ENCODE results near the gene ATG4B. TPM values are rescaled to one million over a fixed set of nuclear protein-coding genes. Genes with fewer than 3 reads are reported as not detected.

The ATG4B gene
- total and polyA plus RNA-seq, 2 of the 8 experiments (the other 6 are each of a cell fraction or from before 2014, with no cell fraction given), result 103 to 155 TPM

DNA sequence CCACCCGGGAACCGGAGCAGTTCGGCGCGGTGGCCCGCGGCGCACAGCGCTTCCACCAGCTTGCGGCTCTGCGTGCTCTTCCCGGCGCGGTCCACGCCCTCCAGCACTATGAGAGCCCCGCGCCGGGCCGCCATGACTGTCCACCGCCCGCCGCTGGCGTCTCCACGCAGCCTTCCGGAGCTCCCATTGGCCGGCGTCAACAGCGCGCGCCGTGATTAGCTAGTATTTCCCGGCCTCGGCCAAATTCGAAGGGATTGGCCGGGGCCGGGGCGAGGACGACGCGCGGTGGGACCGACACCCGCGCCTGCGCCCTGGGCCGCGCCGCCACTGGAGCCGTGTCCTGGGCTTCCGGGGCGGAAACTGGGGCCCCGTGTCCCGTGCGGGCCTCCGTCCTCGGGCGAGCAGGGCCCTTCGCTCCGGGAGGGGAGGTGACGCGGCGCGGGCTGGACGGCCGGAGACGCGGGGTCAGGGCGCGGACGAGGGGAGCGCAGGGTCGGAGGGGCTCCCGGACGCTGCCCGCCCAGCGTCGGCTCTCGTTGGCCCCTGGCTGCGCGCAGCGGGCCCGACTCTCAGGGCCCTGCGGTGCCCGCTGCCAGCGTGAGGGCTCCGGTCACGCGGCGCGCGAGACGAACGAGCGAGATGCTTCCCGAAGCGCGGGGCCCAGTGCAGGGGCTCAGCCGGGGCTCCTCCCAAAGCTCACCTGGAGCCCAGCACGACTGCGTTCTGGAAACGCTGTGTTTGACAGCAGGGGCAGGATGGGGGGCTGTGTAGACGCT is 49.3 kb downstream of the ATG4B start, which contains the start of gene DTYMK:
DTYMK (minus strand) TSS at position 166 of the 776 bp plus-strand sequence; CDS start at position 134, 32 bp downstream.
- peak within 1 kb of the TSS; percentile 82 to 95 (median 88) for H3K9ac ChIP-seq (replicated peaks in 1 of 4; ENCODE audit: extremely low read depth in 1 of 4, low read depth in 3 of 4, low read length in 3 of 4)
- DNase-seq (ENCODE audit: low read depth in 1 of 2, low spot score in 2 of 2) (peak in 1 of 2 experiments; percentile 95), FAIRE-seq (no peak)
- H3K56ac ChIP-seq (replicated peaks; ENCODE audit: insufficient read length, low read depth, low read length), result peak within 1 kb of the TSS; percentile 86
- H2BK120ac ChIP-seq (replicated peaks; ENCODE audit: low read depth, low read length), result no peak within 1 kb of the TSS
- H2AFZ ChIP-seq (ENCODE audit: low read length), result peak within 1 kb of the TSS; percentile 29; the same call in 1 of the 2 replicates
- H3K79me1 ChIP-seq (ENCODE audit: low read depth, low read length), result peaks cover 6% of the 10 kb centered on the region
- H2BK20ac ChIP-seq (ENCODE audit: low read length), result no peak within 1 kb of the TSS
- H3K27me3 ChIP-seq (replicated peaks in 1 of 4; ENCODE audit: control insufficient read depth in 3 of 4, extremely low read depth in 1 of 4, insufficient read depth in 3 of 4, low read length in 3 of 4), result no peaks in the 10 kb centered on the region
- no peak within 1 kb of the TSS for H2AK5ac ChIP-seq (ENCODE audit: low read depth, low read length)
- H4K20me1 ChIP-seq (replicated peaks in 1 of 2; ENCODE audit: control insufficient read depth in 1 of 2, insufficient read depth in 2 of 2, low read length in 2 of 2), result peaks cover 0 to 6% of the 10 kb centered on the region in 2 experiments
- H3K27ac ChIP-seq (ENCODE audit: low read depth, low read length), result peak within 1 kb of the TSS; percentile 88
- no peak within 1 kb of the TSS for H3K14ac ChIP-seq (ENCODE audit: insufficient read length)
- ChIA-PET POLR2A (ENCODE audit: partially characterized antibody) (interaction anchor here (0.8 to 20.2 kb wide), 12 partner anchors 11 to 195 kb away, joined by 3 to 265 read pairs (median 4); partner anchors contain the start of genes ATG4B, ING5 and THAP4), CTCF (ENCODE audit: partially characterized antibody) (interaction anchor here (0.6 to 3.4 kb wide), 6 partner anchors 11 to 89 kb away, joined by 3 to 11 read pairs (median 4); partner anchors contain the start of genes D2HGDH and ING5)
- no peaks in the 10 kb centered on the region for H3K9me3 ChIP-seq (ENCODE audit: insufficient read depth in 2 of 2, low read depth in 1 of 2, low read length in 1 of 2)
- H2BK15ac ChIP-seq (ENCODE audit: low read length), result no peak within 1 kb of the TSS
- no peak within 1 kb of the TSS for H3K23ac ChIP-seq (ENCODE audit: insufficient read length)
- peak within 1 kb of the TSS; percentile 93 for H4K8ac ChIP-seq (ENCODE audit: extremely low read depth, insufficient read depth, low read length)
- H3K18ac ChIP-seq (ENCODE audit: extremely low read depth, low read length), result peak within 1 kb of the TSS; percentile 71
- peaks cover 0 to 8% (median 0%) of the 10 kb centered on the region in 4 experiments; a peak in 1 of 7 replicates for H3K4me1 ChIP-seq (replicated peaks in 1 of 4; ENCODE audit: control insufficient read depth in 3 of 4, insufficient read depth in 4 of 4, low read length in 3 of 4)
- H3K36me3 ChIP-seq (ENCODE audit: control insufficient read depth in 2 of 4, insufficient read depth in 4 of 4, low read length in 3 of 4), result peaks cover 8 to 35% (median 17%) of the 10 kb centered on the region in 4 experiments; a peak in 7 of 8 replicates
- peak within 1 kb of the TSS; percentile 14 for H3K4ac ChIP-seq (replicated peaks; ENCODE audit: insufficient read length, low read depth, low read length)
- H4K5ac ChIP-seq (ENCODE audit: insufficient read length, low read depth, low read length), result no peak within 1 kb of the TSS
- 1% methylated on average over 92 of the region's 102 CpGs; no CpG with 5 or more reads in 1 of the 2 experiments for WGBS, 2 experiments (ENCODE audit: extremely low coverage in 1 of 2, insufficient coverage in 1 of 2, insufficient read length in 1 of 2, insufficient replicate concordance in 2 of 2, low coverage in 1 of 2, low lambda C conversion rate in 2 of 2, missing lambda C conversion rate in 1 of 2)
- peaks cover 4% of the 10 kb centered on the region; the same call in 1 of the 2 replicates for H3K23me2 ChIP-seq (ENCODE audit: low read depth, low read length)
- H4K91ac ChIP-seq (replicated peaks; ENCODE audit: insufficient read length, low read length), result peak within 1 kb of the TSS; percentile 34
- no peak within 1 kb of the TSS for H2BK12ac ChIP-seq (ENCODE audit: low read depth, low read length)
- H3K4me3 ChIP-seq (ENCODE audit: extremely low read depth in 1 of 4, insufficient read depth in 2 of 4, low read depth in 3 of 4, low read length in 4 of 4), result peak within 1 kb of the TSS; percentile 84 to 94 (median 91)
- H3K79me2 ChIP-seq (ENCODE audit: control insufficient read depth in 1 of 2, insufficient read depth in 2 of 2, low read length in 2 of 2), result peaks cover 0 to 23% of the 10 kb centered on the region in 2 experiments; a peak in 2 of 4 replicates
- peak within 1 kb of the TSS; percentile 86 for H3K4me2 ChIP-seq (ENCODE audit: insufficient read depth in 1 of 2, low read depth in 2 of 2, low read length in 2 of 2)
- peak within 1 kb of the TSS; percentile 44; the same call in 1 of the 2 replicates for H2BK5ac ChIP-seq (ENCODE audit: low read depth, low read length)
- TF ChIP-seq RNF2 (IDR thresholded peaks at IDR 0.05; ENCODE audit: borderline replicate concordance, low read depth, low read length, missing control alignments, poor library complexity, severe bottlenecking) (no peak), SIRT6 (IDR thresholded peaks at IDR 0.05; ENCODE audit: low read length) (no peak), EGR1 (IDR thresholded peaks at IDR 0.05; ENCODE audit: borderline replicate concordance, low read depth, low read length) (no peak), GTF2F1 (IDR thresholded peaks at IDR 0.05; ENCODE audit: borderline replicate concordance, low read depth, low read length) (no peak), SRF (IDR thresholded peaks at IDR 0.05; ENCODE audit: low read depth, low read length) (peak; percentile 49), SUZ12 (IDR thresholded peaks at IDR 0.05; ENCODE audit: low read length) (no peak; the same call in 1 of the 2 replicates), SP2 (IDR thresholded peaks at IDR 0.05; ENCODE audit: low read length) (no peak), NRF1 (IDR thresholded peaks at IDR 0.05; ENCODE audit: low read depth, low read length) (peak; percentile 73), POLR2AphosphoS5 (IDR thresholded peaks at IDR 0.05; ENCODE audit: low read depth, low read length) (peak; percentile 46; the same call in 1 of the 2 replicates), BACH1 (IDR thresholded peaks at IDR 0.05; ENCODE audit: low read length) (peak; percentile 72; the same call in 1 of the 2 replicates), POU5F1 (IDR thresholded peaks at IDR 0.05; ENCODE audit: low read depth, low read length) (no peak), ZNF274 (IDR thresholded peaks at IDR 0.05; ENCODE audit: borderline replicate concordance, extremely low read depth, low read length) (no peak)

Measured in H1 (cell line).